SKM-1 treated with dmso at 0.1 percent for 144 hours (cell line): ENCODE data around the gene RAD1.

Experiments used
- DNase-seq: peaks from one replicate; lab custom pipeline; 2025; ENCODE audit not compliant: unreplicated experiment; lab: John Stamatoyannopoulos, UW

RAD1 gene

DNA sequence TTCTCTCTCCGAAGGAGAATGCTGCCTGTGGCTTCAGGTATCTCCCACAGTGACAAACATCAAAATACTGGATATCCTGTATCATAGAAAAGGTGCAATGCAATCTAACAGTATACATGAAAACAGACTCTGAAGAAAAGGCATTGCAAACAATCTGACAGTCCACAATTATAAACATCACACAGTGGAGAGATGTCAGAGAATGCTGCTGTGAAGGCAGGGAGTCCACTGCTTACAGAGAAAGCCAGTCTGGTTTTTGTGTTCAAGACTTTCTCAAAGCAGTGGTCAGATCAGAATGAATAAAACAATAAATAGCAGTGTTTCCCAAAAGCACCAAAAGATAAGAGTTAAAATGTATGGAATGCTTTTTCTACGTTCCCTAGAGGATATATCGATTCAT lies 47.6 kb downstream of the RAD1 start:
- no peak for DNase-seq

DNA sequence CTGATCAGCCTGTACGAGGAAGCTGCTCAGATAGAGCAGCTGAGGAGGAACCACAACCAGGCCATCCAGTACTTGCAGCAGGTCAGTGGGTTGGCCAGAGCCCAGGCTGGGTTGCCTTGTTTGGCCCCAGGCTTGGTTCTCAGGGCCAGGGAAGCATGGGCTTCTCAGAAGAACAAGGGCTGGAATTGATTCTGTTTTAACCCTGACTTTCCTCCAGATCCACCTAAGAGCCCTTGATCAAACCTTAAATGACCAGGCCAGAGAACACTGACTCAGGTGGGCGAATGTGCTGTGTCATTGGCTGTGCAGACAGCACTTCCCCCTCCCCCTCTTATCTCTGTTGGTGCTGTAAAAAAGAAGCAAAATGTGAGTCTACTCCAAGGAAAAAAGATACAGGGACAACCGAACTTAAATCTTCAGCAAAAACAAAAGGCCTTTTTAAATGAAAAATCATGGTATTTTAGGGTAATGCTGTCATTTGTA lies 48.3 kb downstream of the RAD1 start:
- DNase-seq = no peak

DNA sequence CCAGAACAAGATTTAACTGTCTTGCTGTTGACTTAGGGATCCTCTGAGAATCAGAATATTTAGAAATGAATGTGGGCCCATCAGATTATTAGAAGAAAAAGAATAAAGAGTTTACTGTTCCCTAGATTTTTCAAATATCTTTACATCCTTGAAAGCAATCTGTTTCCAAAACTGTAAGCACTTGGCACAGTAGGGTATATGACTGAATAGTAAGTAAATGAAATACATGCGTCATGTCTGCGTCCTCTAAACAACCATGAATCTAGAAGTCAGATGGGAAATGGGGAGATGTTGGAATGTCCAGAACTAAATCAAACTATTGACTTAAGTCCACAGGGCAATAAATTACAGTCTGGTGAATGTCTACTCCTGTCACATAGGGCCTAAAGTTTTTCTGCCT lies 50.2 kb downstream of the RAD1 start:
- DNase-seq = no peak

DNA sequence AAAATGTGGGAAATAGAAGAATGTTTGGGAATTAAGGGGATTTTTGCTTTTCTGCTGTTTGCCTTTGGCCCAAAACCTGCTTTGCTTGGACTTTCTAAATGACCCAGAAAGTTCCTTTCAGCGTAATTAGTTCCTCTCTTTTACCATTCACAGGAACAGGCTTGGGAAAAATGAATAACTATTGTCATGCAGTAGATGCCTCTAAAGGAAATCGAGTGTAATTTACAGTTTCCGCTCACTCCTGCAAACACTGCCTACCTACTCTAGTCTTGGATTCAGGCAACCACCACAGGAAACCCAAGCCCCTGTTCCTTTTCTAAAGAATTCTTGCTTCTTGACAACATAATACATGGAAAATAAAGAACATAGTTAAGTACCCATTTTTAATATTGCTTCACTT lies 51.4 kb downstream of the RAD1 start:
- no peak for DNase-seq

DNA sequence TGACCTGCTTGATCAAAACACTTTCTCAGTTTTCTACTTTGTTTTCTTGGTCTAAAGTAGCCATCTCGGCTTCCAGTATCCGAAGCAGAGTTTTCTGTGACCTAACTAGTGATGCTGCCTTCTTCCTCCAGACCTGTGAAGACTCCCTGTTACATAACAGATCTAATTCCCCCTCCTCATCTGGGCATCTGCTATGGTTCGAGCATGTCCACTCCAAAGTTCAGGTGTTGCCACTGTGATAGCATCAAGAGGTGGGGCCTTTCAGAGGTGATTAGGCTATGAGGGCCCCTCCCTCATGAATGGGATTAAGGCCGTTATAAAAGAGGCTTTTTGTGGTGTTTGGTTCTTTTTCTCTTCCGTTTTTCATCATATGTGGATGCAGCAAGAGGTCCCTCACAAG lies 56.1 kb downstream of the RAD1 start:
- DNase-seq = no peak

DNA sequence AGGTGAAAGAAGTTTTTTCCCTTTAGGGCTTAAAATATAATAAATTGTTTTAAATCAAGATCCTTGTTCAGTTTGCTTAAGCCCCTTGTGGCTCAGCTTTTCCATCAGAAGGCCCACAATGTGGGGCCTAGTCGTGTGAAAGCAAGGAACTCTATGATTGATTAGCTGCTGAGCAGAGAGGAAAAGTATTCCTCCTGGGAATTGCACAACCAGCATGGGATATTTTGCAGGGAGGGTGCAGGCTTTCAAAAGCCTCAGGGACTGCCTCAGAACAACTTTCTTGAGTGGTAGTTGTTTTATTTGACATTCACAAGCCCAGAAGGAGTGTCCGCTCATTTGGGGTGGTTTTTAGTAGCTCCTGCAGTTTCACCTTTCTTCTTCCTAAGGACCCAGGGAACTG lies 56.5 kb downstream of the RAD1 start:
- no peak for DNase-seq

DNA sequence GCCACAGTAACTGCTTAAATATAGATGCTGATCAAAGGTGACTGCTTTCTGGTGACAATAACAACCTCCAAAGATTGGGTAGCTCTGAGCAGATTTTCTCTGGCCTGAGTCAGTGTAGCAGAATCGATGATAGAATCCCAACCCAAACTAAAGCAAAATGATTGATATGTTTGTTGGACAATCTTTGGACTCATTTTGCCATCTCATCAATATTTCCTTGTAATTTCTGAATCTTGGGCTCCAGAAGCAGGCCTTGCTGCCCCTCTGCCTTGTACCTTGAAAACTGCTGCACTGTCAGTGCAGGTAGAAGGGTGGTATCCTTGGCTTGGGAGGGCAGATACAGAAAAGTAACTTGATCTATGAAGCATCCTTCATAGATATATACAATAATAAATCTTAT lies 57.4 kb downstream of the RAD1 start:
- DNase-seq = no peak

DNA sequence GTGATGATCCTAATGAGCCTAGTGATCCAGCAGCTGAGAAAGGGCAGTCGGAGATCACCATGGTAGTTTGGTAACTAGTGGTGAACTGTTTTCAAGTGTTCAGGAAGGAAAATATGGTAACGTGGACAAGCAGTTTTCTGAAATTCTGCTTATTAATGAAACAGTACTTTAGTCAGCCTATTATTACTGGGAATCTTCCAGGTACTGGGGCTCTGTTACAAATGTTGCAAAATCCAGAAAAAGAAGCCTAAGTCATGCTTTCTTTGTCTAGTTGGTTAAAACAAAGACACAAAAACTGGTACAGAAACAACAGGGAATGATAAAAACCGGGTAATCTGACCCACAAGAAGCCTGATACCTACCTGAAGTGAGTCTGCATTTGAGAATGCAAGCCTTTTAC lies 58.1 kb downstream of the RAD1 start:
- no peak for DNase-seq
